Measurements from ENCODE around the gene MYO1B. TPM values are rescaled to one million over a fixed set of nuclear protein-coding genes. Genes with fewer than 3 reads are reported as not detected.
A peak's percentile ranks its signal among the peaks of the same experiment; 100 is the strongest.

Gene MYO1B
- total RNA-seq, 1 donor from 2014 or later: 16.2 TPM

GRCh38 chr2:191374366-191374765 is 129.2 kb downstream of the MYO1B start:
- DNase-seq: no peak
- Histone ChIP-seq H3K4me3 (no peak overlapping the region), H3K27ac (replicated peaks) (no peak overlapping the region), H3K36me3 (peaks cover 6% of the 10 kb centered on the region), H3K27me3 (ENCODE audit: low read depth) (no peaks in the 10 kb centered on the region), H3K4me1 (peaks cover 26% of the 10 kb centered on the region), H3K9me3 (replicated peaks) (no peaks in the 10 kb centered on the region)
- TF ChIP-seq CTCF (IDR thresholded peaks at IDR 0.05; ENCODE audit: borderline replicate concordance): no peak
- intact Hi-C loops (cut with micrococcal nuclease): loop anchor here (10.0 kb wide), 1 partner anchor 130 kb away; the partner anchor contains the start of gene MYO1B

DNA sequence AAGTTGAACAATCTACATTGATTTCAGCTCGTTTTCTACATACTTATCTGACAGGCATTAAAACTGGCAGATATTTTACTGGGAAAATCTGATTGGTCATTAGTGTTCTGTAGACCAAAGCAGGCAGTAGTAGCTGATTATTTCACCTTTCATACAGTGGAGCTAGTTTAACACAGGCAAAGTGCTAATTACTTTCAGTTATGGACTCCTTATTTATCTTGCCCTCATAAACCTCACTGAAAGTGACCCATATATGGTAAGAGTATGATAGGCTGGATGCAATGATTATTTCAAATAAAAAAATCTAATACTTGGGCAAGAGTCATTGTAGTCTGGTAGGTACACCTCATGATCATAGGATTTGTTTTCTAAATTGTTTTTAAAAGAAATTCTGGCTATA is 129.7 kb downstream of the MYO1B start:
- no peak for DNase-seq
- TF ChIP-seq CTCF (IDR thresholded peaks at IDR 0.05; ENCODE audit: borderline replicate concordance): no peak
- Histone ChIP-seq H3K4me1 (peaks cover 26% of the 10 kb centered on the region), H3K36me3 (peaks cover 6% of the 10 kb centered on the region), H3K4me3 (no peak overlapping the region), H3K9me3 (replicated peaks) (no peaks in the 10 kb centered on the region), H3K27ac (replicated peaks) (no peak overlapping the region), H3K27me3 (ENCODE audit: low read depth) (no peaks in the 10 kb centered on the region)
- intact Hi-C loops (cut with micrococcal nuclease): loop anchor here (10.0 kb wide), 1 partner anchor 130 kb away; the partner anchor contains the start of gene MYO1B

DNA sequence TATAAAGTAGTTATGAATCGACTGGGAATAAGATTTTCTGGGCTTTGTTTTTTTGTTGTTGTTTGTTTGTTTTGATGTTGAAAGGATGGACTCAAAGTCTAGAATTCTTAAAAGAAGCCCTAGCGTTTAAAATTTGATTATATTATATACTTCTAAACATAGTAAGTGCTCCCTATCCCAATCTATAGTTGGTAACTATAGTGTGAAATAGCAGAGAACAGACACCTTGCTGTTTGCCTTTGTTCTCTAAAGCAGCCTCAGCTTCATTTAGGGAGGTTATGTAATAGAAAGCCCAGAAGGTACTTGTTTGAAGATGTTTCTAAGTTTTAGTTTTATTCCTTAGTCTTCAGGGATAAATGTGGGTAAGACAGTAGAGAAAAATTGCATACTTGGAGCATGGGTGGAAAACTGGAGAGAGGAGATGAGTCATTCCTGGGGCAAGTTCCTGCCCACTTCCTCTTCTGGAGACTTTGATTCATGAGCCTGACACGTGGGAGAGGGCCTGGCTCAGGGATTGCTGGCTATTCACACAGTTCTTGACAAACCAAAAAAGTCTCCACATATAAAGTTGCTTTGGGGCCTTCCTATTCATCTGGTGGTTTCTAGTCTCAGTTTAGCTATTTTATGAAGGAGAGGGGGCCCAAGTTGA is 131.9 kb downstream of the MYO1B start:
- H3K27ac ChIP-seq (replicated peaks): peak overlapping the region; percentile 65

DNA sequence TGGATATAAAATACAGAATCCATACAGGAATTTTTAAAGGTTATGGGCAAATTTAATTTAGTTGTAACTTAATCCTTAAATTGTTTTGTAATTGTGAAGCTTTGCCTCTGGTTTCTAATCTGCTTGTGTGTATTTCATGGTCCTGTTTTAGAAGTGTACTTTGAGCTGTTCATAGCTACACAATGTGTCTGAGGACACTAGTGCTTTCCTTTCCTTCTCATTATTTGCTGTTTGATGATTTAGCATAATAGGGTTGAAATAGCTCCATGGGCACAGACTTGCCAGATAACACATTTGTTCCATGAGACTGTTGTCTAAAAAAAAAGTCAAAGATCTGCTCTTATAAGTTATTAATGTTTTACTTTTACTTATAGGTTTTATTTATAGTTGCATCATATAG is 134.2 kb downstream of the MYO1B start:
- DNase-seq: no peak
- H3K4me3 ChIP-seq: no peak overlapping the region
- no peaks in the 10 kb centered on the region for H3K9me3 ChIP-seq (replicated peaks)
- intact Hi-C loops (cut with micrococcal nuclease): loop anchor here (10.0 kb wide), 1 partner anchor 135 kb away; the partner anchor contains the start of gene MYO1B
- peak overlapping the region; percentile 34 for H3K27ac ChIP-seq (replicated peaks)
- H3K4me1 ChIP-seq: peaks cover 36% of the 10 kb centered on the region
- H3K27me3 ChIP-seq (ENCODE audit: low read depth): no peaks in the 10 kb centered on the region
- no peak for TF ChIP-seq CTCF (IDR thresholded peaks at IDR 0.05; ENCODE audit: borderline replicate concordance)
- H3K36me3 ChIP-seq: no peaks in the 10 kb centered on the region

More for the DNA sequence above, 131.9 kb downstream of the MYO1B start:
- DNase-seq: peak; percentile 50
- intact Hi-C loops (cut with micrococcal nuclease): loop anchor here (10.0 kb wide), 1 partner anchor 132 kb away; the partner anchor contains the start of gene MYO1B
- no peak for TF ChIP-seq CTCF (IDR thresholded peaks at IDR 0.05; ENCODE audit: borderline replicate concordance)
- Histone ChIP-seq H3K4me1 (peaks cover 26% of the 10 kb centered on the region), H3K9me3 (replicated peaks) (no peaks in the 10 kb centered on the region), H3K27me3 (ENCODE audit: low read depth) (no peaks in the 10 kb centered on the region), H3K36me3 (peaks cover under 1% of the 10 kb centered on the region), H3K4me3 (no peak overlapping the region)

DNA sequence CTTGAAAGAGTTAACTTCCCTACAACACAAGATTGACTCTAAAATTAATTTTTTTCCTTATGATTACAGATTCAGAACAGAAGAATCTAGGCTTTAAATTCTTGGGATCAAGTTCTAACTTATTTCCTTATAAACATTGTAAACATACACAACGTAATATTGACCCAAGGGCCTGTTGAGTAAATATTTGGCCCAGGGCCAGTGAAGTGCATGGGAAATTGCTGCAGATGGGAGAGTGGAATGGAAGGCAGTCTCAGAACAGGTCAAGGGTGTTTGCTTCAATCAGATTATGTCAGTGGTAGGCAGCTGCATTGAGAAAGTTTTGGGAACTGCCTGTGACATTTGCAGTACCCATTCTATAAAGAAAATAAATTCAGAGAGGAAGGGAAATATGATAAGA is 137.6 kb downstream of the MYO1B start:
- Histone ChIP-seq H3K4me3 (no peak overlapping the region), H3K27me3 (ENCODE audit: low read depth) (no peaks in the 10 kb centered on the region), H3K4me1 (peaks cover 35% of the 10 kb centered on the region), H3K36me3 (peaks cover 9% of the 10 kb centered on the region), H3K27ac (replicated peaks) (peak overlapping the region; percentile 67), H3K9me3 (replicated peaks) (no peaks in the 10 kb centered on the region)
- TF ChIP-seq CTCF (IDR thresholded peaks at IDR 0.05; ENCODE audit: borderline replicate concordance): no peak
- intact Hi-C loops (cut with micrococcal nuclease): no loop called here
- DNase-seq: no peak
